ENCODE results near the gene CTSF.
A peak's percentile ranks its signal among the peaks of the same experiment; 100 is the strongest.
"Not testable (repeated sequence)": the region's sequence is repeated elsewhere in the genome, so short reads cannot be mapped to it uniquely, and the experiment has no call there.

The CTSF gene

DNA sequence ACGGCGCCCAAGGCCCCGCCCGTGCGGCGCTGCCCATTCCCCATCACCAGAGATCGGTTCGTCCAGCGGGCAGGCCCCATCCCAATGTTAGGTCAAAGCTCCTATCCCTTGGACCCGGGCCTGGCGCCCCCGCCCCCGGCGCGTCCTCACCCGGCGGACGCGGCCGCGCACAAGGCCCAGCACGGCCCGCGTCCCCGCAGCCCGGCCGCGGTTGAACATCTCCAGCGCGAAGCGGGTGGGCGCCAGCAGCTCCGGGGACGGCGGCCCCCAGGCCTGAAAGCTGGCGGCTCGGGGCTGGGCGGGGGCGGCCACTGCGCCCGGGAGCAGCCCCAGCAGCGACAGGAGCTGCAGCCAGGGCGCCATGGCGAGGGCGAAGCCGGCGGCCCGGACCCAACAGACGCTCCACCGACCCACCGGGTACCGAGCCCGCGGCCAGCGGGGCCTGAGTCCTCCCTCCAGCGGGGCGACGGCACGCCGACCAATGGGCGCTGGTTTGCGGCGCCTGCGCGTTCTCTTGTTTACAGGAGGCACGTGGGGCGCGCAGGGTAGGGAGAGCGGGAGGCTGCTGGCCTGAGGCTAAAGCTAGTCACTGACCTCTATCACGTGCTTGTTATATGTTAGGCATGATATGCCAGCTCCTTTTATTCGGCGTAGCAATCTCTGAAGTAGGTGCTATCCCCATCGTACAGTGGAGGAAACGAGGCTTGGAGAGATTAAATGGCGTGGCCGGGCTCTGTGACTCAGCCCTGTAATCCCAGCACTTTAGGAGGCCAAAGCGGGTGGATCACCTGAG lies at the start of gene CTSF:
Gene CTSF, minus strand, starts transcription at position 483 of the 793 bp plus-strand sequence. Its CDS starts 120 bp downstream, at position 363.
- DNase-seq (ENCODE audit: low spot score), result no peak

DNA sequence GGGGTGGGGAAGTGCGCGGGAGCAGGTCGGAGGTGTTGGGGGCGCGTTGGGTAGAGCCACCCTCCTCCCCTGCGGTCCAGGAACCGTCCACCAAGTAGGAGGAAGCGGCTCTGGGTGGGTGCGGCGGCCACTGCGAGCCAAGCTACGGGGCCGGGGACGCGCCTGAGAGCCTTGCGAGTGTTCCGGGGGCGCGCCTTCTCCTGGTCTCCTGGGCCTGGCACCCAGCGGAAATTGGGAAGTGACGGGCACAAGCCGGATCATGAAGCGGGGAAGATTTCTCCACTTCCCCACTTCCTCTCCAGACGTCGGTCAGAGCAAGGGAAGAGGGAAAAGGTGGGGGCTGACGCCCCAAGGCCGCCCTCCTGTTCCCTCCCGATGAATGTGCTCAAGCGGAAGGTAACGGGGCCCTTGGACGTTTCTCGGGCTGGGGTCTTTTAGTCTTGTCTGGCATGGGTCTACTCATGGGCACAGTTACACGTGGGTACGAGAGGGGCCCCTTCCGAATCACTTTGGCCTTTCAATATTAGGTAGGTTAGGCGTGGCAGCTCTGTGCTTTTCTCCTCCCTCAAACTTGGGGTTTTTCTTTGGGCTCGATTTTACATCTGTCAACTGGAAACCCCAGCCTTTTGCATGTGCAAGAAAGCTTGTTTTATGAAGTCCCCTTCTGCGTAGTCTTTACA lies 48.9 kb upstream of the CTSF start:
- DNase-seq (ENCODE audit: low spot score), result peak; percentile 34

DNA sequence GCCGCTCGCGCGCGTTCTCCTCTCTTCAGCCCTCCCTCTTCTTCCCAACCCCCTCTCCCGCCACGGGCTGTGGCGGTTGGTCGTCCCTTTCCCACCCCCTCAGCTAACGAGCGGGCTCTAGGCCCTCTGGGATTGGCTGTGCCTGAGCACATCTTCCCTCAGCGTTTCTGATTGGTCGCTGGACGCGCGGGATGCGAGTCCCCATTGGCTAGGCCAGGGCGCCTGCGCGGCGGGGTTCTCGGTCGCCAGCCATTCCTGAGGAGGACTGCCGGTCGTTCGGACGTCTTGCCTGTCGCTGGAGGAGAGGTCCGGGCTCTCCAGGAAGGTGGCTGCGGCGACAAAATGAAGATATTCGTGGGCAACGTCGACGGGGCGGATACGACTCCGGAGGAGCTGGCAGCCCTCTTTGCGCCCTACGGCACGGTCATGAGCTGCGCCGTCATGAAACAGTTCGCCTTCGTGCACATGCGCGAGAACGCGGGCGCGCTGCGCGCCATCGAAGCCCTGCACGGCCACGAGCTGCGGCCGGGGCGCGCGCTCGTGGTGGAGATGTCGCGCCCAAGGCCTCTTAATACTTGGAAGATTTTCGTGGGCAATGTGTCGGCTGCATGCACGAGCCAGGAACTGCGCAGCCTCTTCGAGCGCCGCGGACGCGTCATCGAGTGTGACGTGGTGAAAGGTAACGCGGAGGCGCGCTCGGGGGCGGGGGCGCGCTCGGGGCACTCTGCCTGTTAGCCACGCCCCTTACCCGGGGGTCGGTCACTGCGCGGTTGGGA lies 48.2 kb upstream of the CTSF start, which contains the start of gene RBM14:
Gene RBM14, plus strand, starts transcription at position 252 of the 776 bp plus-strand sequence. Its CDS starts 91 bp downstream, at position 343.
- DNase-seq (ENCODE audit: low spot score), result peak; percentile 99

DNA sequence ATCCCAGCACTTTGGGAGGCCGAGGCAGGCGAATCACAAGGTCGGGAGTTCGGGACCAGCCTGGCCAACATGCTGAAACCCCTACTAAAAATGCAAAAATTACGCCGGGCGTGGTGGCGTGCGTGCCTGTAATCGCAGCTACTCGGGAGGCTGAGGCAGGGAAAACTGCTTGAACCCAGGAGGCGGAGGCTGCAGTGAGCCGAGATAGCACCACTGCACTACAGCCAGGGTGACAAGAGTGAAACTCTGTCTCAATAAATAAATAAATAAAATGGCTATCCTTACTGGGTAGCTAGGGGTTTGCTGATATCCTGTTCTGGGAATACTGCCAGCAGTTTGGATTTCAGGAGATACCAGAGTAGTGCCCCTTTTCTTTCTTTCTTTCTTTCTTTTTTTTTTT lies 45.7 kb upstream of the CTSF start:
- no peak for DNase-seq (ENCODE audit: low spot score)

DNA sequence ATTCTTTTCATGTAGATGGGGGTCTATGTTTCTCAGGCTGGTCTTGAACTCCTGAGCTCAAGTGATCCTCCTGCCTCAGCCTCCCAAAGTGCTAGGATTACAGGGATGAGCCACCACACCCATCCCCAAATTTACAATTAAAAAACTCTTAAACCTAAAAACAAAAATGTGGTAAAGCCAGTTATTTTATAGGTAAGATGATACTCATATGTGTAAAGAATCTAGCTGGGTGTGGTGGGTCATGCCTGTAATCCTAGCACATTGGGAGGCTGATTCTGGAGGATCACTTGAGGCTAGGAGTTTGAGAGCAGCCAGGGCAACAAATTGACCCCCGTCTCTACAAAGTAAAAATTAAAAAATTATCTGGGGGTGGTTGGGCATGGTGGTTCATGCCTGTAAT lies 44.1 kb upstream of the CTSF start:
- DNase-seq (ENCODE audit: low spot score), result no peak

DNA sequence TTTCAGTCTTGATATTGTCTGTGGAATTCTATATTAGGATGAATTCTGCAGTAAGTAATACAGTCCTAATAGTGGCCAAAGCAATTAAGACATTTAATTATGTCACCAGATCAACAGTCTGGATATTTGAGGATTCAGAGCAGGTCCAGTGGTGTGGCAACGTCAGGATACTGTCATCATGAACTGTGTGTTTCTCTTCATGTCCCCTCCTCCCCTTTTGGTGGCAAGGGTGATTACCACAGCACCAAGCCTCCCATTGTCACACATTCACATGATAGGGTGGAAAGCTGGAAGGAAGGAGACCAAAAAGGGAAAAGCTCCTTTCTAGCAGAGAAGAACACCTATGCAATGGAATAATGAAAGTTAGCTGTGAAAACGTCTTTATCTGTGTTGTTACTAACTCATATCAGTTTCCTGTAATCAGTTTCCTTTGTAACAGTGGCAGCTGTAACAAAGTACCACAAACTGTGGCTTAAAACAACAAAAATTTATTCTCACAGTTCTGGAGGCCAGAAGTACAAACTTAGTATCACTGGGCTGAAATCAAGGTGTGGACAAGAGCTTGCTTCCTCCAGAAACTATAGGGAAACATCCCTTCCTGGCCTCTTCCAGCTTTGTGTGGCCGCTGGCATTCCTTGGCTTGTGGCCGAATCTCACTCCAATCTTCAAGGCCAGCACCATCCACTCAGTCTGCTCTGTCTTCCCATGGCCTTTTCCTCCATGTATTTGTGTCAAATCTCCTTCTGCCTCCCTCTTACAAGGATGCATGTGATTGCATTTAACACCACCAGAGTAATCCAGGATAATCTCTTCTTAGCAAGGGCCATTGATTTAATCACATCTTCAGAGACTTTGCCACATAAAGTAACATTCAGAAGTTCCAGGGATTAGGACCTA lies 41.6 kb upstream of the CTSF start:
- no peak for DNase-seq (ENCODE audit: low spot score)

DNA sequence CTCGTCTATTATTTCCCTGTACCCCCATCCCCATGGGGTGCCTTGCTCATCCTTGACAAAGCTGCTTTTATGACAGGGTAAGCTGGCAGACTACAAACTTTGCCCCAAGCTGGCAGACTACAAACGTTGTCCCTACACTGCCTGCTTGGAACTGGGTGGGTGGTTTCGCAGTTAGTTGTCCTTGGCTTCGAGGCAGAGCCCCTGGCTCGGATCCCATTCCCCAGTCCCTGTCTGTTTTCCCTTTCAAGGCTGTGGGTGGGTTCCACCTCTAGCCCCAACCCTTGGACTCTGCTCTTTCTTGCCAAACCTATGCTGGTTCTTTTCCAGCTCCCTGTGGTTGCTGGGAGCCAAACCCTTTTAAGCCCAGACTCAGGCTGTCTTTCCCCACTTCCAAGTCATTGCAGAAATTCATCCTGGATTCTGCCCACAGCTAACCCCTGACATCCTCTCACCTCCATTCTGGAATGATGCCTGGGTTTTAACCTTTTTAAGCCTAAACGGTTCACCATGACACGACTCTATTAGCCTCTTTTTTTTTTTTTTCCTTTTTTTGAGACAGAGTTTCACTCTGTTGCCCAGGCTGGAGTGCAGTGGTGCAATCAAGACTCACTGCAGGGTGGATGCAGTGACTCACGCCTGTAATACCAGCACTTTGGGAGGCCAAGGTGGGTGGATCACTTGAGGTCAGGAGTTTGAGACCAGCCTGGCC lies 38.9 kb upstream of the CTSF start:
- DNase-seq (ENCODE audit: low spot score), result no peak

DNA sequence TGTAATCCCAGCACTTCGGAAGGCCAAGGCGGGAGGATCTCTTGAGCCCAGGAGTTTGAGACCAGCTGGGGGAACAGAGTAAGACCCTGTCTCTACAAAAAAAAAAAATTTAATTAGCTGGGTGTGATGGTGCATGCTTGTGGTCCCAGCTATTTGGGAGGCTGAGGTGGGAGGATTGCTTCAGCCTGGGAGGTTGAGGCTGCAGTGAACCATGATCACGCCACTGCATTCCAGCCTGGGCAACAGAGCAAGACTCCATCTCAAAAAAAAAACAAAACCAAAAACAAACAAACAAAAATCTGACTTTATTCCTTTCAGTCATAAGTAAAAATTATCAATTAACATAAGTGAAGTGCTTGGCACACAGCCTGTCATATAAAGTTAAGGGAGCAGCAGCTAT lies 38.2 kb upstream of the CTSF start:
- not testable (repeated sequence) for DNase-seq (ENCODE audit: low spot score)

DNA sequence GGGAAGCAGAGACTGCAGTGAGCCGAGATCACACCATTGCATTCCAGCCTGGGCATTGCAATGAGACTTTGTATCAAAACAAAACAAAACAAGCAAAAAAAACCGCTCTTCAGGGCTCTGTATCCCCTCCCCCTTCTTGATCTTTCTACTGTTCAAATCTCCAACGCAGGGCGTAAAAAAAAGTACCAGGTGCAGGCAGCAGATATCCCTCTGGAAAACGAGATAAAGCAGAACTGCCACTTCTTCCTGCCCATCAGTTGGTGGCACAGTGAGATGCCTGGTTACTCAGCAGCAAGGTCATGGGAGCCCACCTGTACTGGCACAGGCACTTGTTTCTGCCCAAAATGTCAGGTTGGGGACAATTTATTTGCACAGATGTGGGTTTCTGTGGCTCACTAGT lies 35.7 kb upstream of the CTSF start:
- no peak for DNase-seq (ENCODE audit: low spot score)

DNA sequence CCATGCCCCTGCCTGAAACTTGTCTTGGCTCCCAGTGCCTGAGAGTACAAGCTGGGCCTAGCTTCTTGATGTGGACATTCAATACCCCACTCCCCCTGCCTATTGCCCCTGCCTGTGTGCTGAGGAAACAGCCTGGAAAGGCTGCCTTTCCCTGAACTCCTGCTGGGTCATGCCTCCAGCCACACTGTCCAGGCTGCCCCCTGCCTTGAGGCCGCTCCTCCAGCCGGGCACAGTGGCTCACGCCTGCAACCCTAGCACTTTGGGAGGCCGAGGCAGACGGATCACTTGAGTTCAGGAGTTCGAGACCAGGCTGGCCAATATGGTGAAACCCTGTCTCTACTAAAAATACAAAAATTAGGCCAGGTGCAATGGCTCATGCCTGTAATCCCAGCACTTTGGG lies 34.7 kb upstream of the CTSF start:
- no peak for DNase-seq (ENCODE audit: low spot score)

DNA sequence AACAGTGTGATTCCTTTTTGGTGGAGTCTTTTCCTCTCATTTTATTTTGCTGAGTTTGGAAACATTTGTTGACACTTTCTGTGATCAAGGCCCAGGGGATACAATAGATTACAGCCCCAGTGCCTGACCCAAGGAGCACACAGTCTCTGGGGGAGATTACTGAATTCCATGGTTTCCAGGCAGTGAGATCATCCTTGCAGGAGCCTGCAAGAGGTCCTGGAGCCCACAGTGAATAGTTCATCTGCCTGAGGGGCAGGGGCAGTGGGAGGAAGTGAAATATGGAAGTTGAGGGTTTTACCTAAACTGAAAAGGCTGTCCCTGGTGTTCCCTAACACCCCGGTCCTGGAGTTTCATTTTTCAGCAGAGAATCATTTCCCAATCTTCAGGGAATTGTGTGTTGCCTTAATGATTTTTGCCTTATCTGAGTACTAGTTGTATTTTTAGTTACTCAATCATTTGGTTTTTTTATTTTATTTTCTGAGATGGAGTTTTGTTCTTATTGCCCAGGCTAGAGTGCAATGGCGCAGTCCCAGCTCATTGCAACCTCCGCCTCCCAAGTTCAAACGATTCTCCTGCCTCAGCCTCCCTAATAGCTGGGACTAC lies 32.3 kb upstream of the CTSF start:
- DNase-seq (ENCODE audit: low spot score), result no peak

DNA sequence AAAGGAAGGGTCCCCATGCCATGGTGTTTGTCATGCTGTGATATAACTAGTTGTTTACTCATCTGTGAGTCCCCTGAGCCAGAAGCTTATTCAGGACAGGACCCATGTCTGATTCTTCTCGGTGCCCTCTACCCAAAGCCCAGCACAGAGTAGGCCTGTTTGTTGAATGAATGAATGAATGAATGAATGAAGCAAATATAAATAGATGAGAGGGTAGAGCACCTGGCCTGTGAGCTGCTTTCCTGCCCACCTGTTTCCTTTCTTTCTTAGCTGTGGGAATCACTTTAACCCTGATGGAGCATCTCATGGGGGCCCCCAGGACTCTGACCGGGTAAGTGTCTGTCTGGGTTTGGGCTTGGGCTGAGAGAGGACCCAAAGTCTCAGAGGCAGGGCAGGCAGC lies 31.8 kb upstream of the CTSF start:
- DNase-seq (ENCODE audit: low spot score), result no peak

DNA sequence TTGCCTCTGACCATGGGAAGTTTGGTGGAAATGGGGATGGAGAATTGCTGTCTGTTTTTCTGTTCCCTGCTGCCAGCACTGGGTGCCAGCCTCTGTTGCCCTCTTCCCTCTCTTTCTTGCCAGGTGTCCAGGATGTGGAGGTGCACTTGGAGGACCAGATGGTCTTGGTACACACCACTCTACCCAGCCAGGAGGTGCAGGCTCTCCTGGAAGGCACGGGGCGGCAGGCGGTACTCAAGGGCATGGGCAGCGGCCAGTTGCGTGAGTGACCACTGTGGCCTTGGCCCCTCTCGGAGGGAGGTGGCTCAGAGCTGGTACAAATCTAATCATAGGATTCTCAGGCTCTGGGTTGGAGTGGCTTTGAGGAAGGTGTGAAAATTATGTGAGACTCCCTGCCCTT lies 30.6 kb upstream of the CTSF start:
- DNase-seq (ENCODE audit: low spot score), result no peak

DNA sequence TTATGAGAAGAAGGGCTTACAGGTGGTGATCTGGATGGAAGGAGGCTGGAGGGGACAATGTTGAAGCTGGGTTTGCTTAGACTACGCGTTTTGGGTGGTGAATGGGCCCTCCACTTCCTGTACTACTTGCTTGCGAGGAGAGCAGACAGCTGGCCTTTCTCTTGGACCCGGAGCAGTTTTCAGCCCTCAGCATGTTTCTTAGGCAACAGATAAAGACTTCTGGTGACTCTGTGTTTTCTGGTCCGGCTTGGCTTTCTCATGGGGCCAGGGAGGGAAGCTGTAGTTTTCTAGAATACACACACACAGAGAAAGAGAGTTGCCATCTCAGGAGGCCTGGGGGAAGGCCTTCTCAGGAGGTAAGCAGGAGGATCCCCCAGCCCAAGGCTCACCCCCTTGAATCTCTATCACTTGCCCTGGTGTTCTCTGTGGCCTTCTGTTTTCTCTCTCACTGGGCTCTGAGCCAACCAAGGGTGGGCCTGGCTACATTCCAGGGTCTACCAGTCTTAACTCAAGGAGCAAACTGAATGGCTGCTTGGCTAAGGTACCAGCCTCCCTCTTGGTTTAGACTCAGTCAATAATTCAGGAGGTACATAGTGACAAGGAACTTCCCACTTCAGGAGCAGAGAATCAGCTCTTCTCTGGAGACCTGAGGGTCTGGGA lies 27.0 kb upstream of the CTSF start:
- DNase-seq (ENCODE audit: low spot score), result no peak

DNA sequence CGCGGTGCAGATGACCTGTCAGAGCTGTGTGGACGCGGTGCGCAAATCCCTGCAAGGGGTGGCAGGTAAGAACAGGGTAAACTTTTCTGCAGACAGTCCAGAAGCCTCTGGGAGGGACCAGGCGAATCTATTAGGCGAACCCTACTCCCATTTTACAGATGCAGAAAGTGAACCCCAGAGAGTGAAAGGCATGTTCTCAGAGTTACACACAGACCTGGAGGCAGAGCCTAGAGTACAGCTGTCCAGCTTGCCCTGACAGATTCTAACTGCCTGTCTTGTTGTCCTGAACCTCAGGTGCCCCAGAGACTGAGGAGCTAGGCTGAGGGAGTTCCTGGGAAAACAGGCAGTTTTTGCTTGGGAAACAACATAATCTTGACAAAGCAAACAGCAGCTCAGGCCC lies 25.2 kb upstream of the CTSF start:
- DNase-seq (ENCODE audit: low spot score), result no peak

DNA sequence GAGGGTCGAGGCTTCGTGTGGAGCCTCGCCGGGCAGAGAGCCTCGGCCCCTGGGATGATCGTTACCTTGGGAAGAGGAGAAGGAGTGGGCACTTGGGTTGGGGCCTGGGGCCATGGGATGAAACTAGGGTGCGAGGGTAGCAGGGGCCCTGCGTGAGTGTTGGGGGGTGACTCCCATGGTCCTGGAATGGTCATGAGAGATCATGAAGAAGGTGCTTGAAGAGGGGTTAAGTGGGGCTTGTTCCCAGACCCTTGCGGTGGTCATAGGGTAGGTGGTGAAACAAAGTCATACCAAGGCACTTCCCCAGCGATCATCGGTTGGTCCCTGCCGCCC lies 24.9 kb upstream of the CTSF start:
- DNase-seq (ENCODE audit: low spot score), result no peak

DNA sequence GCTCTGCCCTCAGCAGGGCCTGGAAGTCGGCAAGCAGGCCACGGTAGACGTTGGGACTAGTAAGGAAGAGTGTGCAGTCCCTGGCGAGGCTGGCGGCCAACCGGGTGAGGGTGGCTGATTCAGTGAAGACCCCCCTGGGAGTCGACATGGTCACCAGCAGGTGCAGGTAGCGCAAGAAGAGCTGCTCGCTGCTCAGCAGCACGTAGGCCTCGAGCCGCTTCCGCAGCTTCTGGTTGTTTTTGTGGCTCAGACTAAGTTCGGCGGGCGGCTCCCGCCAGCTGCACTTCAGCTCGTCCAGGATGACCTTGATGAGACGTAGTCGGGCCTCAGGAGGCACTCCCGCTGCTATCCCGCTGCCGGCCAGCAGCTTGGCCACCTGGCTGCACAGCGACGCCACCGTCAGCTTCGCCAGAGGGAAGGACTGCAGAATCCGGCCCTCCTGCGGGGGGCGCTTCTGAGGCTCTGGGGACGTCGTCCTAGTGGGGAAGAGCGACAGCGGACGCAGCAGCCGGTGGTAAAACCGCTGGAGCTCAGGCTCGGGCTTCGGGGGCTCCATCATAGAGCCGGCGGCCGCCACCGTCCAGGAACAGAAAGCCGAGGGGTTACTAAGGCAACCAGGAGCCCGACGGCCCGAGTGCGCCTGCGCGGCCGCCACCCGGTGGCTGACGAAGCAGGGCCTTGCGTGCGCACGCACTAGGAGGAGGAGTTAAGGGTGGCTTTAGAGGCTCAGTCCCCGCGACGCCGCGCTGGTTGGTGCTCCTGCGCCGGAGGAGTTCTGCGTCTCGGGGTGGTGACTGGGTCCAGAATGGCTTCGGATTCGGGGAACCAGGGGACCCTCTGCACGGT lies 24.3 kb upstream of the CTSF start, which contains the start of the genes CCDC87 and CCS:
Gene CCDC87, minus strand, starts transcription at position 607 of the 846 bp plus-strand sequence. Its CDS starts 48 bp downstream, at position 559.
Gene CCS, plus strand, starts transcription at position 729 of the 846 bp plus-strand sequence. Its CDS starts 77 bp downstream, at position 806.
- DNase-seq (ENCODE audit: low spot score), result peak; percentile 98

DNA sequence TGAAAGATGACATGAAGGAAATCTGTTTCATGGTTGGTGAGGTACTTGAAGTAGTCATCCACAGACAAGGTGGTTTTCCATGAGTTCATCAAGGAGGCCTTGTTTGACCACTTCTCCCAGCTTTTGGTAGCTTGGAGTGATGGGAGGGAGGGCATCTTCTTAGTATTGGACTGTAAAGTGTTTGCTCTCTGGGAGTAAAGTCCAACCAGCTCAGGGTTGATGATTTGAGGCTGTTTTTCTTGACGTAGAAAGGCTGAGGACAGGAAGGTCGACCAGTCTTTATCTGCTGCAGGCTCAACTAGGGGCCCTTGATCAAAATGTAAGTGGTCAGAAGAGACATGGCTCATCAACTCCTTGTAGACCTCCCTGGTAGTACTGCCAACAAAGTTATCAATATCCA lies 22.8 kb upstream of the CTSF start:
- no peak for DNase-seq (ENCODE audit: low spot score)

Measured in NAMALWA (cell line).